Activated naive CD4-positive, alpha-beta T cell (primary cell): ENCODE measurements around the gene ENO3.
"Not testable (repeated sequence)": the region's sequence is repeated elsewhere in the genome, so short reads cannot be mapped to it uniquely, and the experiment has no call there.

Source experiments
- DNase-seq, 4 experiments: peaks; one replicate each; lab custom pipeline; 2025; lab: John Stamatoyannopoulos, UW

Gene ENO3

DNA sequence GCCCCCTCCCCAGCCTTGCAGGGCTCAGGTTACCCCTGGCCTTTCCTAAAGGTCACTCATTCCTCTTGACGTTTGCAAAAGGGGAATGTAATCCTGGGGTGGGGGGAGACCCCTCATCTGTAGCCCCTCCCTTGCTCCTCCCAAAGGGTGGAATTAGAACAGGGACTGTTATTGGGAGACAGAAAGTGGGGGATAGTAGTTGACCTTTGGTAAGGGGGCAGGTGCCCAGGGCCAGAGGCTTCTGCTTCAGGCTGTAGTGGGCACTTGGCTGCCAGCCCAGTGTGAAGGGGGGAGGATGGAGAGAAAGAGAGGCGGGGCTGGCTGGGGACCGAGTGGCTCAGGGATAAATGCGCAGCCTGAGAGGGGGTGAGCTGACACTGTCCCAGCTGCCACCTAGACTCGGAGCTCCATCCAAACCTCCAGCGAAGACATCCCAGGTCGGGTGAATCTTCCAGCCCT, at the start of gene ENO3:
Gene ENO3, plus strand, starts transcription at position 374 of the 459 bp plus-strand sequence. CDS start 711 bp downstream, outside the sequence.
- DNase-seq: no peak

DNA sequence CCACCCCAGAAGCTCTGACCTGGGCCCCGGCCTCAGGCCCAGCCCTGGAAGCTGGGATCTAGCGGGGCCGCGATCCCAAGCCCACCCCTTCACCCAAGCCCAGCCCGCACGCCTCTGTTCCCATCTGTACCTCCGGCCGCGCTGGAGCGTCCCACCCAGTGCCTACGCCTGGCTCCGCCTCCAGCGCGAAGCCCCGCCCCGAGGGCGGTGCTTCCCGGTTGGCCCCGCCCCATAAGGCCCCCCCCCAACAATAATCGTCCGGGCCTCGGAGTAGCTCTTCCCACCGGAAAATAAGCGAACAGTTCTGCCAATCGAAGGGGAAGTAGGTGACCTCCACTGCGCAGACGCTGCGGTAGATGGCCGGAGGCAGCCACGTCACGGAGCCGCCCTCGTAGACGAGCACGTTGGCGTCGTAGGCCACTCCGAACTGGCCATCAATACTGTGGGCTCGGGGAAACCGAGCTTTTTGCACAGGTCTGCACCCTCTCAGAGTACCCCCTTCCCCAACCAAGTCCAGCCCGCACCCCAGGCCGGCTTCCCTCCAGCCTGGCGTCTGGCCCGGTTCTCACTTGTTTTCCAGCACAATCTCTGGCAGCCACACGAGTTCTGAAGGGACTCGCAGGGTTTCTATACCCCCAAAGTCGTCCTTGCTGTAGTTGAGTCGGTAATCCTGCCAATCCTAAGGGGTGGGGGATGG, 49.1 kb upstream of the ENO3 start:
- no peak for DNase-seq

DNA sequence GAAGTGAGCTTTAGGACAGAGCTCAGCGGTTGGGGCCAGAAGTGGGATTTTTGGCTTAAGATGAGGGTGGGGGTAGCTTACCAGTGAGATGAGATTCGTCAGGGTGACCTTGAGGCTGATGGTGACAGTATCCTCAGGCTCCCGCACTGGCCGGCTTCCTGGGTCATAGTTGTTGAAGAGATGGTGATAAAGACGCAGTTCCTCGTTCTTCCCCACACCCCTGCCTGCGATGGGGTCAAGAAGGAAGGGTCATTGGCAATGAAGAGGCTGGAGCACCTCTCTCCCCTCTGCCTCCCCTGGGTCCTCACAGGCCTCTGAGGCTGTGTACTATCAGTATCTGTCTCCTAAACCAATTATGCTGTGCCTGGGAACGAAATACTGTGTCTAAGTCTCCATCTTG, 48.4 kb upstream of the ENO3 start:
- DNase-seq: no peak

DNA sequence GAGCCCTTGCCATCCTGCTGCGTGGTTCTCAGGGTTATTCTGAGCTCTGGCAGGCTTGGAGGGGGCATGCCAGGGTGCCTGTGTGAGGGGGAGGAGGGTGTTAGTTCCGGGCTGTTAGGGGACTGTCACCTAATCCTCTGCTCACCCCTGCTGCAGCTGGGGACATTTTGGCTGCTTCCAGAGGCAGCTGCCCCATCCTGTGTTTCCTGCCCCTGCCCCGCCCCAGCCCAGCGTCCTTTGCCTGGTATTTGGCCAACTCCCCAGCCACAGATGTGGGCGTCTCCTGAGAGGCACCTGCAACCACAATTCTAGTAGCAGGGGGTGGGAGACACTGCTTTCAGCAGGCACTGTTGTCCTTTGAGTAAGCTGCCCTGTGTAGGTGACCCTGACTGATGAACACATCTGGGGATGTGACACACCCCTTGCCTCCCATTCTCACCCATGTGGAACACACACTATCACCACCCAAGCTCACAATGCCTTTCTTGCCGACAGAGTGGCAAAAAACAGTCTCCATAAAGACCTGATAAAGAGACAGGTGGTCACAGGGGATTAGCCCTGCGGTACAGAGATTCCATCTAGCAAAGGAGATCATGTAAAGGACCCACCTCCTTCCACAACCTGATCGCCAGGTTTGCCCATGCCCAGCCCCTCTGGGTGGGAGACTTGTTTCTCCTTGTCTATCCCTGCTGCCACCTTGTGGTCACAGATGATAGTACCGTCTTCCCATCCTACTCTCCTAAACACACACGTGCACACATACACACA, 47.7 kb upstream of the ENO3 start, which contains the start of gene CHRNE:
Gene CHRNE, minus strand, starts transcription at position 48 of the 768 bp plus-strand sequence. Its CDS starts 35 bp downstream, at position 13.
- DNase-seq: peak in 3 of 4 experiments; percentile 32 to 50 (median 45)

DNA sequence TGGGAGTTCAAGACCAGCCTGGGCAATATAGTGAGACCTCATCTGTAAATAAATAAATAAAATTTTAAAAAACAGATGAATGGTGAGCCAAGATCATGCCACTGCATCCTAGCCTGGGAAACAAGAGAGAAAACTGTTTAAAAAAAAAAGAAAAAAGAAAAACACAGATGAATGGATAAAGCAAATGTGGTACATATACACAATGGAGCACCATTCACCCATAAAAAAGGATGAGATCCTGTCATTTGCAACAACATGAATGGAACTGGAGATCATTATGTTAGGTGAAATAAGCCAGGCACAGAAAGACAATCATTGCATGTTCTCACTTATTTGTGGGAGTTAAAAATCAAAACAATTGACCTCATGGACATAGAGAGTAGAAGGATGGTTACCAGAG, 44.3 kb upstream of the ENO3 start:
- DNase-seq: not testable (repeated sequence)

DNA sequence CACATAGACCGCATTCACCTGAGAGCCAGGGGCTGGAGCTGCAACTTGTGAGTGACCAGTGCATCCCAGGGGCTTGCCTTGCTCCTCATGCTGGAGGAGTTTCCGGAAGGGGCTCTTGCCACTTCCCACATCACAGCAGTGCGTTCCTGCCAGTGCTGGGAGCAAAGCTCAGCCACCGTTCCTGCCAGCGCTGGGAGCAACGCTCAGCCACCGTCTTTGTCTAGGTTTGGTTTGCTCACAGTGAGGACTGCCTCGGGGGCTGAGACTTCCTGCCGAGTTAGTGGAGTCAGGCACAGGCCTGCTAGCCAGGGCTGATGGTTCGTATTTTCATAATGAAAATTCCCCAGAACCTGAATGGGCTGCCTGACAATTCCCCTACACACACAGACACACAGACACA, 42.6 kb upstream of the ENO3 start:
- DNase-seq: no peak

DNA sequence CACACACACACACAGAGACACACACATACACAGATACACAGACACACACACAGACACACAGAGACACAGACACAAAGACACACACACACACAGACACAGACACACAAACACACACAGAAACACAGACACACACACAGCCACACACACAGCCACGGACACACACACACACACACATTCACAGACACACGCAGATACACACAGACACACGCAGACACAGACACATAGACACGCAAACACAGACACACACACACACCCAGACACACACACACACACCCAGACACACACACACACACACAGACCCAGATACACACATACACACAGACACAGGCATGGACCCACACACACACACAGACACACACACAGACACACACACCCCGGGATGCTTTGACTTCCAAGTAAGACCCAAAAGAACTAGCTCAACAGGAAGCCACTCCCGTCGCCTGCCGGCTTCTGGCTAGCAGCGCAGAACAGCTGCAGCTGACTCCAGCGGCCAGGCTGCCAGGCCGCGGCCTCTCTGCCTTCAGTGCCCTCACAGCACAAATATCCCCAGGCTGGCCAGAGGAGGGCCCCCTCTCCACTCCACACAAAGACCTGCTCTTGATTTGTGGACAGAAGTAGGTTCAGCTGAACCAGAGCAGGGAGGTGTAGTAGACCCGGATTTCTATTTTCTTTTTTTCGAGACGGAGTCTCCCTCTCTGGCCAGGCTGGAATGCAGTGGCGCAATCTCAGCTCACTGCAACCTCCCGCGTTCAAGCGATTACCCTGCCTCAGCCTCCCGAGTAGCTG, 42.0 kb upstream of the ENO3 start:
- DNase-seq: peak in 3 of 4 experiments; percentile 22 to 61 (median 49)

DNA sequence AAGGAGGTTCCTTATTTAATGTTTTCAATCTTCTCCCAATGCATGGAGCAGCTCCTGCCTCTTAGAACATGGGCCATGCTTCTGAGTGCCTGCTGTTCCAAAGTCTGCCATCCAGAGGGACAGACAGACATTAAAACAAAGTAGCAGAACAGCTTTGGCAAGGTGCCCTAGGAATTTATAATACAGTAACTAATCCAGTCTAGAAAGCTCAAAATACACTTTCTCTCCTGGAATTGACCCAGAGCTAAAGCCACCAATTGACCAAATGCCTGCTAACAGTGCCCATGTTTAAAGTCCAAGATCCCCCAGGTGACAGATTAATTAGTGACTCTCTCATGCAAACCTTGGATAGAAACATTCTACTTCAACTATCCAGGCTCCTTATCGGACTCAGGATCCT, 36.9 kb upstream of the ENO3 start:
- DNase-seq: no peak

DNA sequence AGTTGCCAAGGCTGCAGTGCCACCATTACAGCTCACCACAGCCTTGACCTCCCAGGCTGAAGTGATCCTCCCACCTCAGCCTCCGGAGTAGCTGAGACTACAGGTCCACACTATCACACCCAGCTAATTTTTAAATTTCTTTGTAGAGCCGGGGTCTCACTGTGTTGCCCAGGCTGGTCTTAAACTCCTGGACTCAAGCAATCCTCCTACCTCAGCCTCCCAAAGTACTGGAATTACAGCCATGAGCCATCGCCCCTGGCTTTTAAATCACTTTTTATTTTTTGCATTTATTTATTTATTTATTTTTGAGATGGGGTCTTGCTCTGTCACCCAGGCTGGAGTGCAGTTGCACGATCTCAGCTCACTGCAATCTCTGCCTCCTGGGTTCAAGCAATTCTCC, 36.4 kb upstream of the ENO3 start:
- DNase-seq: not testable (repeated sequence)

DNA sequence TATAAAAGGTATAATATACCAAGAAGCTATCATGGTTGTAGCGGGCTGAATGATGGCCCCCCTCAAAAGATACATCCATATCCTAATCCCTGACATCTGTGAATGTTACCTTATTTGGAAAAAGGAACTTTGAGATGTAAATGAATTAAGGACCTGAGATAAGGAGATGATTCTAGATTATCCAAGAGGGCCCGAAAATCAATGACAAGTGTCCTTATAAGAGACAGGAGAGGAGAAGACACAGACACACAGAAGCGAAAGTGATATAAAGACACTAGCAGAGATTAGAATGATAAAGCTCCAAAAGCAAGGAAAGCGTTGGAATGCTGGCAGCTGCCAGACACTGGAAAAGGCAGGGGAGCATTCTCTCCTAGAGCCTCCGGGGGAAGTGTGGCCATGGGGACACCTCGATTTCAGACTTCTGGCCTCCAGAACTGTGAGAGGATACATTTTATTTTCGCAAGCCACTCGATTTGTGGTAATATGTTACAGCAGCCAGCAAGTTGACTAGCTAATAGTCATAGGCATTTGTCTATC, 31.3 kb upstream of the ENO3 start:
- DNase-seq: no peak

DNA sequence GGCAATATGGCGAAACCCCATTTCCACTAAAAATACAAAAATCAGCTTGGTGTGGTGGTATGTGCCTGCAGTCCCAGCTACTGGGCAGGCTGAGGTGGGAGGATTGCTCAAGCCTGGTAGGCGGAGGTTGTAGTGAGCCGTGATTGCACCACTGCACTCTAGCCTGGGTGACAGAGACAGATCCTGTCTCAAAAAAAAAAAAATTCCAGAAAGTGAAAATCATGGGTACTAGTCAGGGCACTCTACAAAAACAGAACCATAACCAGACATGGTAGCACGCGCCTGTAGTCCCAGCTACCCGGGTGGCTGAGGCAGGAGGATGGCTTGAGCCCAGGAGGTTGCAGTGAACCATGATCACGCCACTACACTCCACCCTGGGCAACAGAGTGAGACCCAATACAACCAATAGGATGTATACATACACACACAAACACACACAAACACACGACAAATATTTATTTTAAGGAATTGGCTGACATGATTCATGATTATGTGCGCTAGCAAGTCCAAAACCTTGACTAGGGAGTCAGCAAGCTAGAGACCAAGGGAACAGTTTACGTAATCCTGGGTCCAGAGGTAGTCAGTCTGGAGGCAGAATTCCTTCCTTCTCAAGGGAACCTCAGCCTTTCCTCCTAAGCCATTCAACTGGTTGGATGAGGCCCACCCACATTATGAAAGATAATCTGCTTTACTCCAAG, 30.4 kb upstream of the ENO3 start:
- DNase-seq: no peak

DNA sequence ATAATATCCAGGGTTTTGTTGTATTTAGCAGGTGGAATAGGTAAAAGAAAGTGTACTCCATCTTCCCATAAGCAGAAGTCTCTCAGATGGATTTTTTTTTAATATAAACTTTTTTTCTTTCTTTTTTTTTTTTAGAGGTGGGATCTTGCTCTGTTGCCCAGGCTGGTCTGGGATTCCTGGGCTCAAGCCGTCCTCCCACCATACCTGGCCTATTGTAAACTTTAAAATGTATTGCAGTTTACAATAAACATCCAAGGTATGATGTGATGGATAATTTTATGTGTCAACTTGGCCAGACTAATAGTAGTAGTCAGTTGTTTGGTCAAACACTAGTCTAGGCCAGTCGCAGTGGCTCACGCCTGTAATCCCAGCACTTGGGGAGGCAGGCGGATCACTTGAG, 29.6 kb upstream of the ENO3 start:
- DNase-seq: no peak

DNA sequence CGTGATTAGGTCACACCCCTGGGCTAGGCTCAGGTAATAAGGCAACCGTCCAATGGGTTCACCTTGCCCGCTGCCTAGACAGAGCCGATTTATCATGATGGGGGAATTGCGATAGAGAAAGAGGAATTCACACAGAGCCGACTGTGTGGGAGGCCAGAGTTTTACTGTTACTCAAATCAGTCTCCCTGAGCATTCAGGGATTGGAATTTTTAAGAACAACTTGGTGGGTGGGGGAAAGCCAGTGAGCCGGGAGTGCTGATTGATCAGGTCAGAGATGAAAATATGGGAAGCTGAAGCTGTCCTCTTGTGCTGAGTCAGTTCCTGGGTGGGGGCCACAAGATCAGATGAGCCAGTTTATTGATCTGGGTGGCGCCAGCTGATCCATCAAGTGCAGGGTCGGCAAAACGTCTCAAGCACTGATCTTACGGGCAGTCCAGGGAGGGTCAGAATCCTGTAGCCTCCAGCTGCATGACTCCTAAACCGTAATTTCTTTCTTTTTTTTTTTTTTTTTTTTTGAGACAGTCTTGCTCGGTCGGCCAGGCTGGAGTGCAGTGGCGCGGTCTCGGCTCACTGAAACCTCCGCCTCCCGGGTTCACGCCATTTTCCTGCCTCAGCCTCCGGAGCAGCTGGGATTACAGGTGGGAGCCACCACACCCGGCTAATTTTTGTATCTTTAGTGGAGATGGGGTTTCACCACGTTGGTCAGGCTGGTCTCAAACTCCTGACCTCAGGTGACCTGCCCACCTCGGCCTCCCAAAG, 24.2 kb upstream of the ENO3 start:
- not testable (repeated sequence) for DNase-seq

DNA sequence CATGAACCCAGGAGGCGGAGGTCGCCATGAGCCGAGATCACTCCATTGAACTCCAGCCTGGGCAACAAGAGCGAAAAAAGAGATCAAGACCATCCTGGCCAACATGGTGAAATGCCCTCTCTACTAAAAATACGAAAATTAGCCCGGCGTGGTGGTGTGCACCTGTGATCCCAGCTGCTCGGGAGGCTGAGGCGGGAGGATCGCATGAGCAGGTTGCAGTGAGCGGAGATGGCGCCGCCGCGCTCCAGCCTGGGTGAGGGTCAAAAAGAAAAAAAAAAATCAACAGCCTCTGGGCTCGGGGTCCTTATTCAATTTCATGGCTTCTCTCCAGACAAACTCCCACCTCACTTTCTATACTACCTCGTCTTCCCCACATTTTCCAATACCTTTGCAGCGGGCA, 22.0 kb upstream of the ENO3 start:
- no peak for DNase-seq

DNA sequence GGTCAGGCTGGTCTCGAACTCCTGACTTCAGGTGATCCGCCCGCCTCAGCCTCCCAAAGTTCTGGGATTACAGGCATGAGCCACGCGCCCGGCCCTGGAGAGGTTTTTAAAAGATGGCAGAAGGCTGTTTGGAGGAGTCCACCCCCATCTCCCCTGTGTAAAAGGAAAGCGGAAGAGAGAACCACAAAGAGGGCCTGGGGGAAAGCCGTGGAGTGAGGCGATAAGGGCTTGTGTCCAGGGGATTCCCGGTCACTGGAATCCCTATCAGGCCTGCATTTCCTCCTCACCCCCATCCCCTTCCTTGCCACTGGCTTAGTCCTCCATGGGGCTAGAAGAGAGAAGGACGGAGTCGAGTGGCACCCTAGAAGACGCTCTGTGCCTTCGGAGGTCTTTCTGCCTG, 19.0 kb upstream of the ENO3 start, which contains the start of gene GP1BA:
Gene GP1BA, plus strand, starts transcription at position 315 of the 400 bp plus-strand sequence. CDS start 328 bp downstream, outside the sequence.
- no peak for DNase-seq

DNA sequence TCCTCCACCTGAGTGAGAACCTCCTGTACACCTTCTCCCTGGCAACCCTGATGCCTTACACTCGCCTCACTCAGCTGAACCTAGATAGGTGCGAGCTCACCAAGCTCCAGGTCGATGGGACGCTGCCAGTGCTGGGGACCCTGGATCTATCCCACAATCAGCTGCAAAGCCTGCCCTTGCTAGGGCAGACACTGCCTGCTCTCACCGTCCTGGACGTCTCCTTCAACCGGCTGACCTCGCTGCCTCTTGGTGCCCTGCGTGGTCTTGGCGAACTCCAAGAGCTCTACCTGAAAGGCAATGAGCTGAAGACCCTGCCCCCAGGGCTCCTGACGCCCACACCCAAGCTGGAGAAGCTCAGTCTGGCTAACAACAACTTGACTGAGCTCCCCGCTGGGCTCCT, 18.2 kb upstream of the ENO3 start:
- no peak for DNase-seq

DNA sequence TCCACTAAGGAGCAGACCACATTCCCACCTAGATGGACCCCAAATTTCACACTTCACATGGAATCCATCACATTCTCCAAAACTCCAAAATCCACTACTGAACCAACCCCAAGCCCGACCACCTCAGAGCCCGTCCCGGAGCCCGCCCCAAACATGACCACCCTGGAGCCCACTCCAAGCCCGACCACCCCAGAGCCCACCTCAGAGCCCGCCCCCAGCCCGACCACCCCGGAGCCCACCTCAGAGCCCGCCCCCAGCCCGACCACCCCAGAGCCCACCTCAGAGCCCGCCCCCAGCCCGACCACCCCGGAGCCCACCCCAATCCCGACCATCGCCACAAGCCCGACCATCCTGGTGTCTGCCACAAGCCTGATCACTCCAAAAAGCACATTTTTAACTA, 17.3 kb upstream of the ENO3 start:
- DNase-seq: no peak

DNA sequence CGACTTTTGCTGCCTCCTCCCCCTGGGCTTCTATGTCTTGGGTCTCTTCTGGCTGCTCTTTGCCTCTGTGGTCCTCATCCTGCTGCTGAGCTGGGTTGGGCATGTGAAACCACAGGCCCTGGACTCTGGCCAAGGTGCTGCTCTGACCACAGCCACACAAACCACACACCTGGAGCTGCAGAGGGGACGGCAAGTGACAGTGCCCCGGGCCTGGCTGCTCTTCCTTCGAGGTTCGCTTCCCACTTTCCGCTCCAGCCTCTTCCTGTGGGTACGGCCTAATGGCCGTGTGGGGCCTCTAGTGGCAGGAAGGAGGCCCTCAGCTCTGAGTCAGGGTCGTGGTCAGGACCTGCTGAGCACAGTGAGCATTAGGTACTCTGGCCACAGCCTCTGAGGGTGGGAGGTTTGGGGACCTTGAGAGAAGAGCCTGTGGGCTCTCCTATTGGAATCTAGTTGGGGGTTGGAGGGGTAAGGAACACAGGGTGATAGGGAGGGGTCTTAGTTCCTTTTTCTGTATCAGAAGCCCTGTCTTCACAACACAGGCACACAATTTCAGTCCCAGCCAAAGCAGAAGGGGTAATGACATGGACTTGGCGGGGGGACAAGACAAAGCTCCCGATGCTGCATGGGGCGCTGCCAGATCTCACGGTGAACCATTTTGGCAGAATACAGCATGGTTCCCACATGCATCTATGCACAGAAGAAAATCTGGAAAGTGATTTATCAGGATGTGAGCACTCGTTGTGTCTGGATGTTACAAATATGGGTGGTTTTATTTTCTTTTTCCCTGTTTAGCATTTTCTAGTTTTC, 16.5 kb upstream of the ENO3 start:
- DNase-seq: no peak

DNA sequence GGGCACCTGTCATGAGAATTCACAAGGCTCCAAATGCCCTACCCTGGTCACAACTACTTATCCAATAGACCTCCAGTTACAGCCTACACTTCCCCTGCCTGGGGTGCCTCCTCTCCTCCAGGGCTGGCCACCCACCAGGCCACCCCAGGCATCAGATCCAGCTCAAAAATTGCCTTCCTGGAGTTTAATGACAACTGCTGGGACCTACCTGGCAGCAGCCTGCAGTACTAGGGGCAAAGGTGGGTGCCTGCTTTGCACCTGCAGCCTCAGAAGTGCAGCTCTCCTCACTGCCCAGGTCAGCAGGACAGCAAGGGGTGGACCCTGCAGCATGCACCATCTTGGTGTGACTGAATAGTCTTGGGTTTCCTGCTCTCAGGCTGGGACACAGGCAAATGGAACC, 15.3 kb upstream of the ENO3 start:
- no peak for DNase-seq

DNA sequence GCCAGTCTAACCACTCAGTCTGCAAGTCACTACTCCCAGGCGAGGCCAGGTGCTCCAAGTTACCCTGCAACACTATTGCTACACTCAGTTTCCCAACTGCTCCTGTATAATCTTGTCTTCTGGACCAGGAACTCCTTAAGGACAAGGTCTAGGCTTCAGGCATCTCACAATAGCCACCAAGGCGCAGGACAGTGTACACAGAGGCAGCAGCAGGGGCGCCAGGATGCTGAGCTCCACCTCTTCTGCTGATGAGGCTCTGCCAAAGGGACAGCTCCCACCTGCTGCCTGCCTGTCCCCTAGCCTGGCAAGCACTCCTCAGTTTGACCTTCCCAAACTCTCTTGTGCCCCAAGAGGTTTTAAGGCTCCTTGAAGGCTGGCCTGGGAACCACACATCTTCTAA, 14.5 kb upstream of the ENO3 start:
- DNase-seq: no peak
